HUDEP-2 (cell line): ENCODE measurements around the gene SPDYE6.
A peak's percentile ranks its signal among the peaks of the same experiment; 100 is the strongest.
"Not testable (repeated sequence)": the region's sequence is repeated elsewhere in the genome, so short reads cannot be mapped to it uniquely, and the experiment has no call there.

ENCODE experiments used
- DNase-seq, 76 experiments: peaks; one replicate each; lab custom pipeline; 2025; ENCODE audit not compliant: unreplicated experiment in 76 of 76; lab: John Stamatoyannopoulos, UW

SPDYE6 gene, protein sequence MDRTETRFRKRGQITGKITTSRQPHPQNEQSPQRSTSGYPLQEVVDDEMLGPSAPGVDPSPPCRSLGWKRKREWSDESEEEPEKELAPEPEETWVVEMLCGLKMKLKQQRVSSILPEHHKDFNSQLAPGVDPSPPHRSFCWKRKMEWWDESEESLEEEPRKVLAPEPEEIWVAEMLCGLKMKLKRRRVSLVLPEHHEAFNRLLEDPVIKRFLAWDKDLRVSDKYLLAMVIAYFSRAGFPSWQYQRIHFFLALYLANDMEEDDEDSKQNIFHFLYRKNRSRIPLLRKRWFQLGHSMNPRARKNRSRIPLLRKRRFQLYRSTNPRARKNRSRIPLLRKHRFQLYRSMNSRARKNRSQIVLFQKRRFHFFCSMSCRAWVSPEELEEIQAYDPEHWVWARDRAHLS

DNA sequence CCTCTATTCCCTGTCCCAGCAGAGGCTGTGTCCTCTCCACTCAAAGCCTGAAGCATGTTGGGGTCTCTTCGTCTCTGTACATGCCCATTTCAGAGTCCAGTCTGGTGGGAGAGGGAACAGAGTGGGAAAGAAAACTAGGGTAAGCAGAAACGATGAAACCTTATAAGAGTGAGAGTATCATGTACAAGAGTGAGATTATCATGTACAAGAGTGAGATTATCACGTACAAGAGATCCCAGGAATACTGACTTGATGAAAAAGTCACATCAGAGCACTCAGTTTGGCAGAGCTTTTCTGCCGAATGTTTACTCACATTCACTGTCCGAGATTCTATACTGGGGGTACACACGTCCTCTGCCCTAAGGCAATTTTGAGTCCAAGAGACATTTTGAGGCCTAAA lies at the start of gene SPDYE6:
Gene SPDYE6 (minus strand): TSS at position 101 of the 400 bp plus-strand sequence. CDS start 421 bp downstream, outside the sequence.
- not testable (repeated sequence) for DNase-seq

DNA sequence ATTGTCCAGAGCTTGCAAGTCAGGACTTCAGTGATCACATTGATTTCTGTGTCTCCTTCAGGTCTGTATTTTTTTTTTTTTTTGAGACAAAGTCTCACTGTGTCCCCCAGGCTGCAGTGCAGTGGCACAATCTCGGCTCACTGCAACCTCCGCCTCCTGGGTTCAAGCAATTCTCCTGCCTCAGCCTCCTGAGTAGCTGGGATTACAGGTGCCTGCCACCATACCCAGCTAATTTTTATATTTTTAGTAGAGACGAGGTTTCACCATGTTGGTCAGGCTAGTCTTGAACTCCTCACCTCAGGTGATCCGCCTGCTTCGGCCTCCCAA lies 48.6 kb upstream of the SPDYE6 start:
- not testable (repeated sequence) for DNase-seq

DNA sequence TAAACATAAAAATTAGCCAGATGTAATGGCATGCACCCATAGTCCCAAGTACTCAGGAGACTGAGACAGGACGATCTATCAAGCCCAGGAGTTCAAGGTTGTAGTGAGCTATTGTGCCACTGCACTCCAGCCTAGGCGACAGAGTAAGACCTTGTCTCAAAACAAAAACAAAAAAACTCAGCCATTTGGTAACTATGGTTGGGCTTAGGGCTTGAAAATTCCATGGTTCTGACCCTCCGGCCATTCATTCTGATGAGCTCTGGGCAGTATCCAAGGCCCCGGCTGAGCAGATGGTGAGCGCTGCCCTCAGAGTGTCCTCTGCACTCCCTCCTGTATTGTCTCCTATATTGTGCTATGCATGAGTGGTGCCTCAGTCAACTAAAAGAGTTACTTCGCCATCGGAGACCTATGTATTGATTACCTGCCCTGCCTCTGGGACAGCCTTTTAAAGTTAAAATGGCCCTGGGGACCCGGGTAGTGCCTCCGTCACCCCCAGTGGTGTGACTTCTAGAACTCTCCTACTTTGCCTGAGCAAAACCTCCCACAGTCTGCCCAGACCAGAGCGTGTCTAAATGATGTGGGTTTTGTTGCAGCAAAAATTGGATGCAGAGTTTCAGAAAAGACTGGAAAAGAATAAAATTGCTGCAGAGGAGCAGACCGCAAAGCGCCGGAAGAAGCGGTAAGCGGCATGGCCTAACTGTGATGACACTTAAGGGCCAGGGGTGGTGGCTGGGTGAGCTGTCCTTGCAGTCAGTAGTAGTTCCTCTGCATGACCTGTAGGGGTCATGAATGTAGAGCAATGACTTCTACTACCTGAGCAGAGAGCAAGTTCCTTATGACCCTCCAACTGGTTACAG lies 48.0 kb upstream of the SPDYE6 start:
- DNase-seq = peak in 46 of 76 experiments; percentile 3 to 65 (median 24)

DNA sequence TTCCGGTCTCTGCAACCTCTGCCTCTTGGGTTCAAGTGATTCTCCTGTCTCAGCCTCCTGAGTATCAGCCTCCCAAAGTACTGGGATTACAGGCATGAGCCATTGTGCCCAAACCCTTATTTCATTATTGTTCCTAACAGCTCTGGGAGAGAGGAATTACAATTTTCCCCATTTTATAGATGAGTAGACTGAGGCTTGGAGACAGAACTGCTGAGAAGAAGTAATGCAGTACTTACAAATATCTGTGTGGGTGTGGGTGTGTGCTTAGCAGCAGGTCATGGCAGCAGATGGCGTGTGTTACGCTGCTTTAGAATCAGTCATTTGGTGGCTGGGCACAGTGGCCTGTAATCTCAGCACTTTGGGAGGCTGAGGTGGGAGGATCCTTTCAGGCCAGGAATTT lies 47.3 kb upstream of the SPDYE6 start:
- no peak for DNase-seq

DNA sequence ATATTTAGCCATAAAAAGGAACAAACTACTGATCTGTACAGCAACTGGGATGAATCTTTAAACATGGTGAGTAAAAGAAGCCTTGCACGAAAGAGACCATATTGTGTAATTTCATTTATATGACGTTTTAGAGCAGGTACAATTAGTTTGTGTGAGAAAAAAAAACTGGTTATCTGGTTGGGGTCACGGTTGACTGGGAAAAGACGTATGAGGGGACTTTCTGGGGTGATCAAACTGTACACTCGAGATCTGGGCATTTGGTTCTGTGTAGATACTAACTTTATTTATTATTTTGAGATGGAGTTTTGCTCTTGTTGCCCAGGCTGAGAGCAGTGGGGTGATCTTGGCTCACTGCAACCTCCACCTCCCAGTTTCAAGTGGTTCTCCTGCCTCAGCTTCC lies 44.1 kb upstream of the SPDYE6 start:
- no peak for DNase-seq

DNA sequence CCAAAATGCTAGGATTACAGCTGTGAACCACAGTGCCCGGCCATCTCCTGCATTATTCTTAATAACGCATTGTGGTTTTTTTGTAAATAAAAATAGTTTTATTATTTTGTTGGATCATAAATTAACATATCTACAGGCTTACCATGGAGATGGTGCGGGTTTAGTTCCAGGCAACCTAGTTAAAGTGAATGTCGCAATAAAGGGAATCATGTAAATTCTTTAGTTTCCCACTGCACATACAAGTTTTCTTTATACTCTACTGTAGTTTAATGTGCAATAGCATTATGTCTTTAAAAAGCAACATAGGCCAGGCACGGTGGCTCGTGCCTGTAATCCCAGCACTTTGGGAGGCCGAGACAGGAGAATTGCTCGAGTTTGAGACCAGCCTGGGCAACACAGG lies 42.3 kb upstream of the SPDYE6 start:
- no peak for DNase-seq

DNA sequence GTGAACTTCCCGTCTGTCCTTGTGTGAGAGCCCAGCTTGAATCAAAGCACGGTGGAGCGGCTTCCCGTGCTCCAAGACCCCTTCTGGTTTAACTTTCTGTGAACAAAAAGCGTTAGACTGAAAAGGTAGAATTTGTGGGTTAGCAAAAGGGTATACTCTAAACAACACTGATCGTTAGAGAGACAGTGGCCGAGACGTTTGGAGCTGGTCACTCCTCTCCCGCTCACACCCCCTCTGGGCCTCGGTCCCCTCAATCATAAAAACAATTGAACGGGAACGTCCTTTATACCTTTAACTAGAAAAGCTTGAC lies 40.4 kb upstream of the SPDYE6 start:
- no peak for DNase-seq

DNA sequence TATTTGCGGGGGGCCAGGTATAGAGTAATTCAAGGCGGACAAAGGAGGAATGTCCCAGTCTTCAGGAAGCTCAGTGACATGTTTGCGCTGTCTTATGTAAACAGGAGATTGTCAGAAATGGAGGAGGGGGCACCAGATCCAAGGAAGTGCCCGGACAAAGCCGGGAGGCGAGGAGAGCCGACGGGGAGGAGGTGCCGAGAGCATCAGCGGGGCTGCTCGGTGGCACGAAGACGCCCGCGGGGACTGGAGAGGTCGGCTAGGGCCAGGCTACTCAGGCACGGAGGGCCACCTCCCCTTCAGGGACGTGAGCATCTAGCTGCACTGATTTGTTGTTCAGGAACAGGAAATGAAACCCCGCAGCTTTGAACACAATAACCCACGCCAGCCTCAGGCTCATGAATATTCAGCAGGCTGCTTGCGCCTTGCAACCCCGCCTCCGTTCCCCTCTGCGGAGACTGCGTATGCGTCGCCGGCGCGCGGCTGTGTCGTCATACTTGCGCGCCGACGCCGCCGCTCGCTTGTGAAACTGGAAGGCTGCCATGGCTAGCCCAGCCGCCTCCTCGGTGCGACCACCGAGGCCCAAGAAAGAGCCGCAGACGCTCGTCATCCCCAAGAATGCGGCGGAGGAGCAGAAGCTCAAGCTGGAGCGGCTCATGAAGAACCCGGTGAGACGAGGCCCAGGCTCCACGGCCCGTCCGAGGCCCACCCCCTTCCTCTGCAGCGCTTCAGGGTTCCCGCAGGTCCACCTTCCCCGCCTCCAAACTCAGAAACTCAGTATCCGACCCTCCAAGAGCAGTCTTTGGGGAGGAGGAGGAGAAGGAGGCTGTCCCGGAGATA lies 39.8 kb upstream of the SPDYE6 start, which contains the start of gene PRKRIP1:
Gene PRKRIP1 (plus strand): TSS at position 491 of the 837 bp plus-strand sequence. CDS start 49 bp downstream, at position 540.
- DNase-seq = peak in 73 of 76 experiments; percentile 4 to 84 (median 56)

DNA sequence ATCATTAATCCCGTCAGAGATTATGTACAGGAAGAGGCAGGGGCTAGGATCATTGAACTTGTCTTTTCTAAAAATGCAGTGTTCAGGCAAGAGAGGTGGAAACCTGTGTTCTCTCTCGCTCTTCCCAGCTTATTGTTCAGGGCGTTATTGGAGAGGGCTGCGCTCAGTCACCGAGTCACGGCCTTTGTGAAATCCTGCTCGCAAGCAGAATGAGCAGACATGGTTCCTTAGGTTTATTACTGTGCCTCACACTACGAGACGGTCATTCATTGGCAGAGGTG lies 39.3 kb upstream of the SPDYE6 start:
- DNase-seq = peak in 1 of 76 experiments; percentile 28

DNA sequence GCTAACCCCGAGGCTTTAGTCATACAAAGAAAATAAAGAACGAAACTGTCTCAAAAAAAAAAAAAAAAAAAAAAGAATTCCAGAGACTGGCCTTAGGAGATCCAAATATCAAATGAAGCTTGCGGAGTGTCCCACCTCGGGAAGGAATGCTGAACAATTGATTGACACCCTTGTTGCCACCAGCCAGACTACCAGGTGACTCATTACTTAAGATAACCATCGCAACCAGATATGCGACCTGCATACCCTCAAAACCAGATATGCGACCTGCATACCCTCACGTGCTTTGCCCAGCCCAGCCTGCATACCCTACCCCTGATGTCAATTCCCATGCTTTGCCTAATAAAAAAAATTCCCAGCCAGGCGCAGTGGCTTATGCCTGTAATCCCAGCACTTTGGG lies 37.2 kb upstream of the SPDYE6 start:
- DNase-seq = no peak

DNA sequence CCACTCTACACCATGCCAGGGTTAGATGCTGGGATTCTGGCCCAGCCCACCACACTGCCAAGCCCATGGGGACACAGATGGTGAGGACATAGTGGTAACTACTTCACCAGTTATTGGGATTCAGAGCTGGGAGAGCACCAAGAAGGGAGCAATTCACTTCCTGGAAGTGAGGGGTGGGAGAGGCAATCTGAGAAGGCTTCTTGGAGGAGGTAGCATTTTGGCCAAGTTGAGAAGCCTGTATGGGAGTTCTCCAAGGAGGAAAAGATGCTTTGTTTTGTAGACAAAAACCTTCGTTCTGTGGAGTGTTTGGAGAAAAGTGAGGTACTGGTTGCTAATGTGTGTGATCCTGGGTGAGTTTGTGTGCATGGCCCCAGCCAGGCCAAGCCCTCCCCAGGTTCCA lies 36.1 kb upstream of the SPDYE6 start:
- no peak for DNase-seq

DNA sequence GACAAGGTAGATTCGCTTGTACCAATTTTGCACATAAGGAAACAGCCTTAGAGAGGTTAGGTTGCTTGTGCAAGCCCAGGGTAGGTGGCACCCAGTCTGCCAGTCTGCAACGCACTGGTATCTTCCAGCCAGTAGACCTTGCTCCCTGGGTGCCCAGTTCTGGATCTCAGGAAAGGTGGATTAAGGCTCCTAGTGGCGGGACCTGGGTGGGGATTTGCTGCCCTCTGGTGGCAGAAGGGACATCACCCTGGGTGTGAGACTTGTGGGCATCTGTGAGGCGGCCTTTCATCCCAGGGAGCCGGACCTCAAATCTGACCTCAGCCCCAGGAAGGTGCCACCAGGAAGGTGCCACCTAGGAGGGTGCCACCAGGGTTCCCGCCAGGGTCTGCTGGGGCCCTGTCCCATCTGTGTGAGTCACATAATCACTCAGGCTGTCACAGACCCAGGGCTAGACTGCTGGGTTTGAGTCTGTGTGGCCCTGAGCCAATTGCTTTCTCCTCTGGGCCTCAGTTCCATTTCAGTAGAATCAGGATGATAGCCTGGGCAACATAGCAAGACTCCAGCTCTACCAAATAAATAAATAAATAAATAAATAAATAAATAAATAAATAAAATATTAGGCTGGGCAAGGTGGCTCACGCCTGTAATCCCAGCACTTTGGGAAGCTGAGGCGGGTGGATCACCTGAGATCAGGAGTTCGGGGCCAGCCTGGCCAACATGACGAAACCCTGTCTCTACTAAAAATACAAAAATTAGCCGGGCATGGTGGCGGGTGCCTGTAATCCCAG lies 34.6 kb upstream of the SPDYE6 start:
- peak in 67 of 76 experiments; percentile 1 to 79 (median 50) for DNase-seq

DNA sequence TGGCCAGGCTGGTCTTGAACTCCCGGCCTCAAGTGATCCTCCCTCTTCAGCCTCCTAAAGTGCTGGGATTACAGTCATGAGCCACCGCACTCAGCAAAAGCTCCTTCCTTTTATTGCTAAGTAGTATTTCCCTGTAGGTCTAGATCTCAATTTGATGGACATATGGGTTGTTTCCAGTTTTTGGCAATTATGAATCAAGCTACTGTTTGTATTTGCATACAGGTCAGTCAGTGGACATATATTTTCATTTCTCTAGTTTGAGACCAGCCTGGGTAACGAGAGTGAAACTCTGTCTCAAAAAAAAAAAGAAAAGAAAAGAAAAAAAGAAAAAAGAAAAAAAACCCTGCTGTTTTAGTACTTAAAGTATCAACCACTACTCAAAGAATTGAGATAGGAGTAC lies 33.6 kb upstream of the SPDYE6 start:
- no peak for DNase-seq

DNA sequence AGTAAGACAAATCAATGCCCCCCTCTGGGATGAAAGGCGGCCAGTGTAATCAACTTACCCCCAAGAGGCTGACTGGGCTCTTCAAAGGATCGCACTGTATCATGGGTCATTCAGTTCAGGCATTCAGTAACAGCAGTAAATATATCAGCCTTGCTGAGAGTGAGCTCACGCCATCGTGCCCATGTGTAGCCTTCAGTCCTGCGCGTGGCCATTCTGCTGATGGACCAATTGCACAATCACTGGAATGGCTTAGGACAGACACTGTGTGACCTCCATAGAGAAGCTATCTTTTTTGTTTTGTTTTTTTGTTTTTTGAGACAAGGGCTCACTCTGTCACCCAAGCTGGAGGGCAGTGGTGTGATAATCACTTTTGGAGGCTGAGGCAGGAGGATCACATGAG lies 30.8 kb upstream of the SPDYE6 start:
- DNase-seq = no peak

DNA sequence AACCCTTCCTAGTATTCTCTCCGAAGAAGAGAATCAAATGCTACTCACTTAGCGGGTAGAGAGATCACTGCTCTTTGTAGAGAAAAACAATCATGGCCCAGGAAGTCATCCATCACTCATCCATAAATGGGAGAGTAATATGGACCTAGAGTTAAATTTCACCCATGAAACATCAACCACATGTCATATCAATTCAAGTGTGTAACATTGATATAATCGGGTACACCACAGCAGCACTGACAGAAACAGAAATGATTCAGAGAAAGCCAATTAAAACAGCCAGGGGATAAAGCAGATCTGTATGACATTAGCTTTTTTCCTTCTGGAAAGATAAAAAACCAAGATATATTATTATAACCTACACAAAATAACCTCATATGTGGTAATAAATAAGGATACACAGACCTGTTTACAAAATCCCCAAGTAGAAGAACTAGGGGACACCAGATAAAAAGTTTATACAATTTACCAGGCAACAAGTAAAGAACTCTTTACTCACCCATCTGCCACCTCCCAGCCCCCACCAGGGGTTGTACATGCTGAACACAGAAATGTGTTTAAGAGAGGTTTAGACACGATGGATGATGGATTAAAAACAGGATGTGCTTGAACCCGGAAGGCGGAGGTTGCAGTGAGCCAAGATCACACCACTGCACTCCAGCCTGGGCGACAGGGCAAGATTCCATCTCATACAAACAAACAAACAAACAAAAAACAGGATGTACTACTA lies 25.6 kb upstream of the SPDYE6 start:
- not testable (repeated sequence) for DNase-seq

DNA sequence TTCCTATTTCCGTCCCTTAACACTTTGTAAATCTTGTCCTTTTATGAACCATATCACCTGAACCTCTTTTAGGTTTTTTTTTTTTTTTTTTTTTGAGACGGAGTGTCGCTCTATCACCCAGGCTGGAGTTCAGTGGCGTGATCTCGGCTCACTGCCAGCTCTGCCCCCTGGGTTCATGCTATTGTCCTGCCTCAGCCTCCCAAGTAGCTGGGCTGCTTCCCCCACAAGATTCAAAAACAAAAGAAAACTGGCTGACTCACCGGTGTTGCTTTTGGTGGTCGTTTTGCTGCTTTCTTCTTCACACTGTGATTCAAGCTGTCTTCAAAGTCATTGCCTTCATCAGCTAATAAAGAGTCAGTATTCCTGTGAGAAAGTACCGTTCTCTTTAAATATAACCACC lies 24.6 kb upstream of the SPDYE6 start:
- not testable (repeated sequence) for DNase-seq

DNA sequence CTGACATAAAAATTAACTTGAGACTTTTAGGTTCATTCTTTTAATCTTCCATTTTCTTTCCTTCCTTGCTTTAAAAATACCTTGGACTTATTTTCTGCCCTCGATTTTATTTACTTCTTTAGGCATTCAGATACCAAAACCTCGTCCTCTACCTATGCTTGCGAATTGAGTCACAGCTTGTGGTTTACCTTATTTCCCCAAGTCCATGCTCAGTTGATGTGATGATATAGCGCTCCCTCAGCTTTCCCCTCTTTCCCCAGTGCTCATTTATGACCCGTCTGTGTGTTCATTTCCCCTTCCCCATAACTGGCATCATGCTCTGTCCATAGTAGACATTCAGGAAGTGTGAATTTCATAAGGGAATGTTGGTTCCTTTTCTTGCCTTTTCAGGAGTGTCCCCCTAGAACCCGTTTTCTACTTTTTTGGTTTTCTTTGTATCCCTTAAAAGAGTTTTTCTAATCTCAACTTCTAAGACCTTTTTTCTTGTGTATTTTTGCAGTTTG lies 20.8 kb upstream of the SPDYE6 start:
- DNase-seq = no peak

DNA sequence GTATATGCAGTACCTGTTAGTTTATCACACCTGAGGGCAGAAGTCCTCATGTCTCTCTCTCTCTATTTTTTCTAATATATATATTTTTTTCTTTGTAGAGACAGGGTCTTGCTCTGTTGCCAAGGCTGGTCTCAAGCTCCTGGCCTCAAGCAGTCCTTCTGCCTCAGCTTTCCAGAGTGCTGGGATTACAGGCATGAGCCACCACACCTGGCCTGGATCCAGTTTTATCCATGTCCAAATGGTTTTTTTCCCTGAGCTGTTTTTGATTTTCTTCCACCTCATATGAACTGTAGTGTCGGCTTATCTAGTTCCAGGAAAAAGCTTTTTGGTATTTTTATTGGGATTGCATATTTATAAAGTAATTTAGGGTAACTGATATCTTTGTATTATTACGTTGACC lies 16.6 kb upstream of the SPDYE6 start:
- not testable (repeated sequence) for DNase-seq

DNA sequence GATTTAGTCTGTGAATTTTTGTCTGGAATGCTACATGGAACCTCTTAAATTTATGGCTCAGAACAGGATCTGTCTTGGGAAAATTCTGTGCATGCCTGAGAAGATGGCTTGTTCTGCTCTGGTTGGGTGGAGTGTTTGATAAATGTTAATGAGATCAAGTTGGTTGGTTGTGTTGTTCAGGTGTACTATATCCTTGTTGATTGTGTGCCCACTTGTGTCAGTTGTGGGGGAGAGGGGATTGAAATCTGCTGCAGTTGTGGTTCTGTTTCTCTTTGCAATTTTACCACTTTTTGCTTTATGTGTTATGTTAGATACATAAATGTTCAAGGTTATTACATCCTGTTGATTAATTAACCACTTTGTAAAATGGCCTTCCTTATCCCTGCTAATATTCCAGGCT lies 13.8 kb upstream of the SPDYE6 start:
- DNase-seq = not testable (repeated sequence)

DNA sequence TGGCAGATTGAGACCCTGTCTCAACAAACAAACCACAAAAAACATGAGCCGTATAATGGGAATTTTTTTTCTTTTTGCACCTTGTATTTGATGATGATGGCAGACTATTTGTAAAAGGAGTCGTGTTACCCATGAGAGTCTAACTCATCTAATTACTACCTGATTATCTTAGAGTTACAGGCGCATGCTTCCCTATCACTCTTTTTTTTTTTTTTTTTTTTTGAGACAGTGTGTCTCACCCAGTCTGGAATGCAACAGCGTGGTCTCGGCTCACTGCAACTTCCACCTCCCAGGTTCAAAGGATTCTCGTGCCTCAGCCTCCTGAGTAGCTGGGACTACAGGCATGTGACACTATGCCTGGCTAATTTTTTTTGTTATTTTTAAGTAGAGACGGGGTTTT lies 9.1 kb upstream of the SPDYE6 start:
- not testable (repeated sequence) for DNase-seq
